Testis (tissue), 3 donors: ENCODE measurements around the gene TRAF3IP3. TPM values are rescaled to one million over a fixed set of nuclear protein-coding genes. Genes with fewer than 3 reads are reported as not detected.

Experiments used
- DNase-seq: peaks from one replicate; pipeline ENCODE4 v3.0.0-alpha.2; 2019
- H3K27ac ChIP-seq, 2 donors: fragments of 200-600 bp; sonication (generic); one replicate each; pipeline ENCODE4 v1.5.1; 2019
- H3K27me3 ChIP-seq: fragments of 200-600 bp; sonication (generic); one replicate; pipeline ENCODE4 v1.5.1; 2019
- H3K36me3 ChIP-seq: fragments of 200-600 bp; sonication (generic); one replicate; pipeline ENCODE4 v1.5.1; 2017; ENCODE audit warnings: low read depth; ENCODE audit errors: missing control alignments
- H3K4me1 ChIP-seq: fragments of 200-600 bp; sonication (generic); one replicate; pipeline ENCODE4 v1.5.1; 2019
- H3K4me3 ChIP-seq, 2 donors: fragments of 200-600 bp; sonication (generic); one replicate each; pipeline ENCODE4 v1.5.1; 2017 to 2019
- H3K9me3 ChIP-seq: fragments of 200-600 bp; sonication (generic); one replicate; pipeline ENCODE4 v1.5.1; 2017
- POLR2A ChIP-seq: fragments of 450-650 bp; IDR thresholded peaks from one replicate; pipeline ENCODE4 v1.6.1; 2017; ENCODE audit warnings: antibody characterized with exemption, mild to moderate bottlenecking, moderate library complexity
- WGBS, 2 donors: methylation state at CpG; one replicate each; pipeline ENCODE4 v1.1.5; 2018; 5-methylcytosine and 5-hydroxymethylcytosine counted together
- intact Hi-C: fragments of 100-400 bp; cut with DNase I; formaldehyde crosslinking; loops from one replicate; pipeline ENCODE4 v1.15.1; 2023; ENCODE audit warnings: low total_unique reads
- polyA plus RNA-seq: library from polyadenylated mRNA; stranded (reverse); fragments of 350-450 nt; fragmentation: Illumina TruSeq; extraction: RNeasy Lipid Tissue Mini Kit (QIAGEN cat#74804); gene quantifications from one replicate; pipeline ENCODE4 v1.2.3, GENCODE V29; 2014; ENCODE audit warnings: low read depth, low replicate concordance; ENCODE audit not compliant: insufficient read depth
- total RNA-seq, 2 donors: library from RNA; depleted of rRNA; stranded (reverse); fragments of >200 nt; gene quantifications; one replicate each; pipeline ENCODE4 v1.2.3, GENCODE V29; 2016
- TF ChIP-seq, protein P1 (sequence below), 3 experiments: fragments of 450-650 bp in 2 of 3; fragments of 200-600 bp in 1 of 3; sonication (generic) in 1 of 3; IDR thresholded peaks; one replicate each; pipeline ENCODE4 v1.5.1; 2016 to 2019; ENCODE audit warnings: antibody characterized with exemption in 3 of 3, mild to moderate bottlenecking in 2 of 3, moderate library complexity in 1 of 3

Gene TRAF3IP3
- total and polyA plus RNA-seq, 3 donors from 2014 or later = 0.63 to 9.2 (median 3.3) TPM

DNA sequence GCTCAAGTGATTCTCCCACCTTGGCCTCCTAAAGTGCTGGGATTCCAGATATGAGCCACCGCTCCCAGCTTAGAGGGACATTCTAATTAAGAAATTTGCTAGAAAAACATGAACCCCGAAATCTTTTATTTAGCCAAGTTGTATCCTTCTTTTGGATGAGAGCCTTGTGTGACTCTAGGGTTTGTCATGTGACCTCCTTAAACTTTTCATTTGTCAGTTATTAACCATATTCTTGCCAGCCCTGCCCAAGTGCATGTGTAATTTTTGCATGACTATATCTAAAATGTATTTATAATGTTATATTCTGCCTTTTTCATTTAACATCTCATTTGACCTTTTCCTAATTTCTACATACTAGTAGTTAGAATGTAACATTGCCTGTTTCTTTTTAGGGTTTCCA lies 73.9 kb downstream of the TRAF3IP3 start:
- TF ChIP-seq, protein P1, sequence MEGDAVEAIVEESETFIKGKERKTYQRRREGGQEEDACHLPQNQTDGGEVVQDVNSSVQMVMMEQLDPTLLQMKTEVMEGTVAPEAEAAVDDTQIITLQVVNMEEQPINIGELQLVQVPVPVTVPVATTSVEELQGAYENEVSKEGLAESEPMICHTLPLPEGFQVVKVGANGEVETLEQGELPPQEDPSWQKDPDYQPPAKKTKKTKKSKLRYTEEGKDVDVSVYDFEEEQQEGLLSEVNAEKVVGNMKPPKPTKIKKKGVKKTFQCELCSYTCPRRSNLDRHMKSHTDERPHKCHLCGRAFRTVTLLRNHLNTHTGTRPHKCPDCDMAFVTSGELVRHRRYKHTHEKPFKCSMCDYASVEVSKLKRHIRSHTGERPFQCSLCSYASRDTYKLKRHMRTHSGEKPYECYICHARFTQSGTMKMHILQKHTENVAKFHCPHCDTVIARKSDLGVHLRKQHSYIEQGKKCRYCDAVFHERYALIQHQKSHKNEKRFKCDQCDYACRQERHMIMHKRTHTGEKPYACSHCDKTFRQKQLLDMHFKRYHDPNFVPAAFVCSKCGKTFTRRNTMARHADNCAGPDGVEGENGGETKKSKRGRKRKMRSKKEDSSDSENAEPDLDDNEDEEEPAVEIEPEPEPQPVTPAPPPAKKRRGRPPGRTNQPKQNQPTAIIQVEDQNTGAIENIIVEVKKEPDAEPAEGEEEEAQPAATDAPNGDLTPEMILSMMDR (IDR thresholded peaks at IDR 0.05) = no peak
- no peak for TF ChIP-seq POLR2A
- Histone ChIP-seq H3K4me3 (no peak overlapping the region), H3K36me3 (no peaks in the 10 kb centered on the region), H3K27me3 (no peaks in the 10 kb centered on the region), H3K4me1 (no peaks in the 10 kb centered on the region), H3K27ac (no peak overlapping the region), H3K9me3 (no peaks in the 10 kb centered on the region)
- intact Hi-C loops = no loop called here
- WGBS, 2 donors = 66 to 76% methylated on average over 2 of the region's 2 CpGs
- no peak for DNase-seq

DNA sequence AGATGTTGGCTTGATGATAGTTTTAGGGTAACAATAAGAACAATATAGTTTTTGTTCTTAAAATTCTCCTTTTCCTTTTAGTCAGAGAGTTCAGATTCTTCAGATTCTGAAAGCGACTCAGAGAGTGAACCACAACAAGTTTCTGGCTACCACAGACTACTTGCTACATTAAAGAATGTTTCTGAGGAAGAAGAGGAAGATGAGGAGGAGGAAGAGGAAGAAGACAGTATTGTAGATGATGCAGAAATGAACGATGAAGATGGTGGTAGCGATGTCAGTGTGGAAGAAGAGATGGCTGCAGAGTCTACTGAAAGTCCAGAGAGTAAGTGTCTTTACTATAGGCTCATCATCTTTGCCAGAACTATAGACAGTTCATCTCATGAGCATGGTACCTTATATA lies 74.9 kb downstream of the TRAF3IP3 start:
- no peak for DNase-seq
- no peak overlapping the region for H3K4me3 ChIP-seq
- TF ChIP-seq POLR2A = no peak
- TF ChIP-seq, protein P1 (IDR thresholded peaks at IDR 0.05) = no peak
- no peaks in the 10 kb centered on the region for H3K9me3 ChIP-seq
- 91 to 93% methylated on average over 3 of the region's 3 CpGs for WGBS, 2 donors
- H3K4me1 ChIP-seq = no peaks in the 10 kb centered on the region
- intact Hi-C loops = no loop called here
- no peaks in the 10 kb centered on the region for H3K27me3 ChIP-seq
- no peak overlapping the region for H3K27ac ChIP-seq
- H3K36me3 ChIP-seq = no peaks in the 10 kb centered on the region

DNA sequence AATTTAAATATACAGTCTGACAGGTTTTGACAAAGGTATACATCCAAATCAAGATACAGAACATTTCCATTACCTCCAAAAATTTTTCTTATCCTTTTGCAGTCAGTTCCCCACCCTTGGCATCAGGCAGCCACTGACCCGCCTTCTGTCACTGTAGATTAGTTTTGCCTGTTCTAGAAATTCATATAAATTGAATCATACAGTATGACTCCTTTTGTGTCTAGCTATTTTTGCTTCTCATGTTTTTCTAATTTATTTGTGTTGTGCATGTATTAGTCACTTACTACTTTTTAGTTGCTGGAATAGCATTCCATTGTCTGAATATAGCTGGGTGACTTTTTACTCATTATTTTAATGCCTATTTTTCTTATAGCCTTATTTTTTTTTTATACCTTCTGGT lies 75.8 kb downstream of the TRAF3IP3 start:
- Histone ChIP-seq H3K4me1 (no peaks in the 10 kb centered on the region), H3K27ac (no peak overlapping the region), H3K36me3 (no peaks in the 10 kb centered on the region), H3K27me3 (no peaks in the 10 kb centered on the region), H3K4me3 (no peak overlapping the region), H3K9me3 (no peaks in the 10 kb centered on the region)
- WGBS, 2 donors = 90 to 97% methylated on average over 1 of the region's 1 CpG
- TF ChIP-seq, protein P1 (IDR thresholded peaks at IDR 0.05) = no peak
- no peak for TF ChIP-seq POLR2A
- no peak for DNase-seq
- intact Hi-C loops = no loop called here

Other genes starting within 250 kb of the TRAF3IP3 start
- gene CAMK1G, start 172.3 kb upstream of the TRAF3IP3 start, total RNA-seq = 1 to 10 TPM; 1.1 to 1.4 TPM
- 2.0 TPM for gene CAMK1G, start 172.3 kb upstream of the TRAF3IP3 start, polyA plus RNA-seq
- 1 to 10 TPM; 1.6 to 2.0 TPM for gene LAMB3, start 103.6 kb upstream of the TRAF3IP3 start, total RNA-seq
- gene LAMB3, start 103.6 kb upstream of the TRAF3IP3 start, polyA plus RNA-seq = 1.7 TPM
- gene G0S2, start 80.6 kb upstream of the TRAF3IP3 start, total RNA-seq = 10 to 100 TPM; 73.5 to 84.1 TPM
- gene G0S2, start 80.6 kb upstream of the TRAF3IP3 start, polyA plus RNA-seq = 59.1 TPM
- 10 to 100 TPM; 17.6 to 18.0 TPM for gene HSD11B1, start 51.2 kb upstream of the TRAF3IP3 start, total RNA-seq
- gene HSD11B1, start 51.2 kb upstream of the TRAF3IP3 start, polyA plus RNA-seq = 19.5 TPM
- gene C1orf74, start 28.5 kb downstream of the TRAF3IP3 start, total RNA-seq = 1 to 10 TPM; 5.0 to 5.2 TPM
- gene C1orf74, start 28.5 kb downstream of the TRAF3IP3 start, polyA plus RNA-seq = 2.6 TPM
- 10 to 100 TPM in 1 of 2 donors, 1 to 10 TPM in 1; 8.7 to 19.2 TPM for gene IRF6, start 50.1 kb downstream of the TRAF3IP3 start, total RNA-seq
- 8.2 TPM for gene IRF6, start 50.1 kb downstream of the TRAF3IP3 start, polyA plus RNA-seq
- 1 to 10 TPM; 7.1 to 7.7 TPM for gene UTP25, start 71.9 kb downstream of the TRAF3IP3 start, total RNA-seq
- gene UTP25, start 71.9 kb downstream of the TRAF3IP3 start, polyA plus RNA-seq = 4.0 TPM
- 10 to 100 TPM; 10.8 to 11.3 TPM for gene SYT14, start 182.2 kb downstream of the TRAF3IP3 start, total RNA-seq
- gene SYT14, start 182.2 kb downstream of the TRAF3IP3 start, polyA plus RNA-seq = 3.4 TPM